Measurements from ENCODE around the gene P2RX6. TPM values are rescaled to one million over a fixed set of nuclear protein-coding genes. Genes with fewer than 3 reads are reported as not detected.

P2RX6 gene
- 3.4 and 4.5 TPM in 2 replicates for total RNA-seq
- long read RNA-seq: 0 reads

GRCh38 chr22:21014726-21015465 lies at the start of gene P2RX6:
Gene P2RX6 (plus strand): TSS chr22:21015165. CDS start chr22:21015175, 10 bp downstream.
- Mint-ChIP-seq H3K36me3 (ENCODE audit: low read depth) (no peaks in the 10 kb centered on the region), H3K27me3 (ENCODE audit: low read depth) (no peaks in the 10 kb centered on the region), H3K4me1 (peaks cover 46% of the 10 kb centered on the region), H3K9me3 (no peaks in the 10 kb centered on the region), H3K27ac (ENCODE audit: unreplicated experiment) (peak within 1 kb of the TSS; percentile 93), H3K4me3 (peak within 1 kb of the TSS; percentile 90)
- TF ChIP-seq CTCF (conservative IDR thresholded peaks at IDR 0.05): no peak
- peak; percentile 67 for DNase-seq (ENCODE audit: low read depth, low spot score)

- Mint-ChIP-seq H3K4me1 (peaks cover 29% of the 10 kb centered on the region), H3K4me3 (no peak overlapping the region)
- DNase-seq (ENCODE audit: low read depth, low spot score): no peak
Observed at GRCh38 chr22:20965888-20966855, 48.8 kb upstream of the P2RX6 start.

GRCh38 chr22:20966883-20967696 lies 47.9 kb upstream of the P2RX6 start, which contains the start of gene AIFM3:
Gene AIFM3 (plus strand): TSS chr22:20967255. CDS start chr22:20967945, 690 bp downstream.
- peaks cover 34% of the 10 kb centered on the region for H3K27me3 Mint-ChIP-seq (ENCODE audit: low read depth)
- peak within 1 kb of the TSS; percentile 51 for H3K4me3 Mint-ChIP-seq
- no peaks in the 10 kb centered on the region for H3K36me3 Mint-ChIP-seq (ENCODE audit: low read depth)
- no peak for DNase-seq (ENCODE audit: low read depth, low spot score)
- peaks cover 32% of the 10 kb centered on the region for H3K4me1 Mint-ChIP-seq
- H3K27ac Mint-ChIP-seq (ENCODE audit: unreplicated experiment): no peak within 1 kb of the TSS
- no peak for TF ChIP-seq CTCF (conservative IDR thresholded peaks at IDR 0.05)
- H3K9me3 Mint-ChIP-seq: no peaks in the 10 kb centered on the region

More at GRCh38 chr22:20965888-20966855, 48.8 kb upstream of the P2RX6 start:
- Mint-ChIP-seq H3K27ac (ENCODE audit: unreplicated experiment) (no peak overlapping the region), H3K27me3 (ENCODE audit: low read depth) (peaks cover 38% of the 10 kb centered on the region), H3K9me3 (no peaks in the 10 kb centered on the region), H3K36me3 (ENCODE audit: low read depth) (no peaks in the 10 kb centered on the region)
- TF ChIP-seq CTCF (conservative IDR thresholded peaks at IDR 0.05): no peak

GRCh38 chr22:20967697-20968211 lies 47.2 kb upstream of the P2RX6 start:
- Mint-ChIP-seq H3K27me3 (ENCODE audit: low read depth) (peaks cover 34% of the 10 kb centered on the region), H3K9me3 (no peaks in the 10 kb centered on the region), H3K4me3 (peak overlapping the region; percentile 51), H3K4me1 (peaks cover 36% of the 10 kb centered on the region), H3K36me3 (ENCODE audit: low read depth) (no peaks in the 10 kb centered on the region), H3K27ac (ENCODE audit: unreplicated experiment) (no peak overlapping the region)
- DNase-seq (ENCODE audit: low read depth, low spot score): no peak
- no peak for TF ChIP-seq CTCF (conservative IDR thresholded peaks at IDR 0.05)

All from neural crest cell (in vitro differentiated cells).